Fibroblast of lung (primary cell): ENCODE results near the gene SDK1.

Experiments
- CTCF ChIP-seq, 2 donors: IDR thresholded peaks in 1 of 2; conservative IDR thresholded peaks in 1 of 2; 1 replicate in 1 of 2; 2 replicates in 1 of 2; pipeline ENCODE4 v1.5.1; 2011 to 2012; ENCODE audit warnings: low read length in 2 of 2, control low read depth in 1 of 2, inconsistent platforms in 1 of 2, low read depth in 1 of 2, mild to moderate bottlenecking in 1 of 2
- EZH2 ChIP-seq: IDR thresholded peaks from 2 replicates; pipeline ENCODE4 v1.5.1; 2012; ENCODE audit warnings: low read length, control low read depth, mild to moderate bottlenecking; ENCODE audit errors: missing control alignments

GRCh38 chr7:4208586-4208985 lies 907.5 kb downstream of the SDK1 start:
- TF ChIP-seq CTCF (conservative IDR thresholded peaks at IDR 0.05 in 1 of 2, IDR thresholded peaks at IDR 0.05 in 1 of 2; ENCODE audit: low read depth in 1 of 2, low read length in 2 of 2) (no peak), EZH2 (no peak)
